T-helper 22 cell (primary cell): ENCODE data around the gene INTS13.
"Not testable (repeated sequence)": the region's sequence is repeated elsewhere in the genome, so short reads cannot be mapped to it uniquely, and the experiment has no call there.

ENCODE experiments used
- DNase-seq: peaks from one replicate; pipeline ENCODE4 v3.0.0-alpha.2; 2020; ENCODE audit warnings: low read depth

The INTS13 gene

GRCh38 chr12:26935636-26936378 is 2.0 kb downstream of the INTS13 start:
- DNase-seq: no peak

- no peak for DNase-seq
These were observed 8.2 kb downstream of the INTS13 start for GRCh38 chr12:26929590-26929989.

- DNase-seq: no peak
These were observed 9.1 kb downstream of the INTS13 start for GRCh38 chr12:26928661-26929060.

GRCh38 chr12:26921886-26922285 is 15.9 kb downstream of the INTS13 start:
- no peak for DNase-seq

- no peak for DNase-seq
These were observed 18.6 kb downstream of the INTS13 start for GRCh38 chr12:26919216-26919555.

GRCh38 chr12:26918321-26919215 is 19.2 kb downstream of the INTS13 start:
- DNase-seq: no peak

GRCh38 chr12:26906704-26907103 is 31.1 kb downstream of the INTS13 start:
- no peak for DNase-seq

- DNase-seq: no peak
These were observed 31.8 kb downstream of the INTS13 start for GRCh38 chr12:26906024-26906423.

GRCh38 chr12:26903396-26903795 is 34.4 kb downstream of the INTS13 start:
- DNase-seq: not testable (repeated sequence)

- DNase-seq: no peak
These were observed 40.9 kb downstream of the INTS13 start for GRCh38 chr12:26896913-26897312.

- no peak for DNase-seq
These were observed 42.1 kb downstream of the INTS13 start for GRCh38 chr12:26895672-26896071.

GRCh38 chr12:26891704-26892103 is 46.1 kb downstream of the INTS13 start:
- DNase-seq: no peak

- no peak for DNase-seq
These were observed 47.0 kb downstream of the INTS13 start for GRCh38 chr12:26890784-26891183.

- peak; percentile 51 for DNase-seq
These were observed 52.8 kb downstream of the INTS13 start for GRCh38 chr12:26884765-26885576.

- DNase-seq: no peak
These were observed 57.2 kb downstream of the INTS13 start for GRCh38 chr12:26880625-26881024.

- no peak for DNase-seq
These were observed 59.1 kb downstream of the INTS13 start for GRCh38 chr12:26878661-26879119.

GRCh38 chr12:26874501-26875296 is 63.1 kb downstream of the INTS13 start:
- no peak for DNase-seq

- no peak for DNase-seq
These were observed 65.2 kb downstream of the INTS13 start for GRCh38 chr12:26872625-26873024.

- no peak for DNase-seq
These were observed 65.8 kb downstream of the INTS13 start for GRCh38 chr12:26871985-26872384.

- no peak for DNase-seq
These were observed 67.0 kb downstream of the INTS13 start for GRCh38 chr12:26870491-26871419.
